Common myeloid progenitor, CD34-positive (primary cell): ENCODE measurements around the gene GRM1.
A peak's percentile ranks its signal among the peaks of the same experiment; 100 is the strongest.

Experiments
- CTCF ChIA-PET: fragments of 350-600 bp; sonication (Branson Sonifier 250); formaldehyde crosslinking; loops from one replicate; lab custom pipeline; 2021; ENCODE audit warnings: antibody characterized with exemption; lab: Charles Lee
- POLR2A ChIA-PET: fragments of 350-600 bp; sonication (Branson Sonifier 250); formaldehyde crosslinking; loops from one replicate; lab custom pipeline; 2021; ENCODE audit warnings: antibody characterized with exemption; lab: Charles Lee
- DNase-seq, 3 donors: peaks; one replicate each; pipeline versions ENCODE4 v3.0.0 to v3.0.0-alpha.2; 2013
- H3K27ac ChIP-seq, 2 experiments: 1 replicate in 1 of 2; 2 replicates in 1 of 2; pipeline ENCODE4 v1.7.0; 2013; ENCODE audit warnings: inconsistent platforms in 2 of 2, low read length in 2 of 2, mild to moderate bottlenecking in 2 of 2, low read depth in 1 of 2, moderate library complexity in 1 of 2; ENCODE audit not compliant: severe bottlenecking in 2 of 2, insufficient read depth in 1 of 2, poor library complexity in 1 of 2
- H3K27me3 ChIP-seq, 5 experiments: replicated peaks in 2 of 5; 1 replicate in 3 of 5; 2 replicates in 2 of 5; pipeline versions ENCODE4 v1.6.1 to v1.7.0; 2013; ENCODE audit warnings: low read length in 4 of 5, mild to moderate bottlenecking in 2 of 5, moderate library complexity in 2 of 5, inconsistent platforms in 1 of 5; ENCODE audit not compliant: insufficient read depth in 5 of 5, control insufficient read depth in 4 of 5
- H3K36me3 ChIP-seq, 4 experiments: 1 replicate in 2 of 4; 2 replicates in 2 of 4; pipeline versions ENCODE4 v1.6.1 to v1.7.0; 2013; ENCODE audit warnings: low read length in 3 of 4, control low read depth in 1 of 4, mild to moderate bottlenecking in 1 of 4; ENCODE audit not compliant: control insufficient read depth in 4 of 4, insufficient read depth in 4 of 4
- H3K4me1 ChIP-seq, 4 experiments: 1 replicate in 3 of 4; 2 replicates in 1 of 4; pipeline versions ENCODE4 v1.6.1 to v1.7.1; 2013; ENCODE audit warnings: low read length in 3 of 4, mild to moderate bottlenecking in 3 of 4, control low read depth in 1 of 4, inconsistent platforms in 1 of 4, moderate library complexity in 1 of 4; ENCODE audit not compliant: control insufficient read depth in 4 of 4, insufficient read depth in 4 of 4; ENCODE audit errors: control extremely low read depth in 1 of 4
- H3K4me3 ChIP-seq, 7 experiments: 1 replicate in 4 of 7; 2 replicates in 3 of 7; pipeline versions ENCODE4 v1.5.1 to v1.7.0; 2013; ENCODE audit warnings: mild to moderate bottlenecking in 7 of 7, low read length in 6 of 7, moderate library complexity in 6 of 7, inconsistent platforms in 2 of 7, low read depth in 2 of 7, control low read depth in 1 of 7; ENCODE audit not compliant: insufficient read depth in 4 of 7, control insufficient read depth in 1 of 7; ENCODE audit errors: extremely low read depth in 1 of 7
- H3K9me3 ChIP-seq, 5 experiments: 1 replicate in 4 of 5; 2 replicates in 1 of 5; pipeline versions ENCODE4 v1.6.1 to v1.7.1; 2013; ENCODE audit warnings: low read length in 4 of 5, mild to moderate bottlenecking in 2 of 5, inconsistent platforms in 1 of 5, low read depth in 1 of 5, moderate library complexity in 1 of 5; ENCODE audit not compliant: control insufficient read depth in 4 of 5, insufficient read depth in 2 of 5; ENCODE audit errors: control extremely low read depth in 1 of 5
- WGBS: methylation state at CpG from one replicate; pipeline ENCODE4 v1.1.5; 2013; ENCODE audit not compliant: insufficient coverage; 5-methylcytosine and 5-hydroxymethylcytosine counted together

The GRM1 gene

GRCh38 chr6:146402476-146402875, 373.6 kb downstream of the GRM1 start:
- H3K4me1 ChIP-seq, result no peaks in the 10 kb centered on the region
- no peak for DNase-seq
- H3K9me3 ChIP-seq, result no peaks in the 10 kb centered on the region
- no peaks in the 10 kb centered on the region for H3K36me3 ChIP-seq
- no peak overlapping the region for H3K4me3 ChIP-seq
- POLR2A ChIA-PET, result no interaction called here
- no peak overlapping the region for H3K27ac ChIP-seq
- WGBS, result no CpG with 5 or more reads among the region's 3 CpGs
- no peaks in the 10 kb centered on the region for H3K27me3 ChIP-seq
- CTCF ChIA-PET, result interaction anchor here (0.6 kb wide), 1 partner anchor 1486 kb away, joined by 3 read pairs; no protein-coding TSS in a partner anchor

DNA sequence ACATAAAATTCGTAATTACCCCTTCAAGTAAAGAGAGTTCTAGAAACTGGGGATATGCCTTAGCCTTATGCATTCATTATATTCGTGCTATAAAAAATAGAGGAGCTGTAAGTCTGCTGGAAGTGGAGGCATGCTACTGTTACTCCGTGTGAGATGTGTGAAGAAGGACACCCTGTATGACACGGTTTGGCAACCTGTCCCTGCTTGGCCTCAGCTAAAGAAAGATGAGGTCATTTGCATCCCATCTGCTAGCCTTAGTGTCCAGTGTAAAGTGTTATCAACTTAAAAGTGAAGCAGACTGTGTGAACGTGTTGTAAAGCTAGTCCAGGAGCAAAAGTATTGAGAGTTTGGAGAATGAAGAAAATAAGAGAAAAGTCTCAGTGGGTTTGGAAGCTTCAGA, 379.7 kb downstream of the GRM1 start:
- DNase-seq, result no peak
- Histone ChIP-seq H3K4me1 (no peaks in the 10 kb centered on the region), H3K36me3 (no peaks in the 10 kb centered on the region), H3K27me3 (no peaks in the 10 kb centered on the region), H3K4me3 (no peak overlapping the region), H3K27ac (no peak overlapping the region), H3K9me3 (no peaks in the 10 kb centered on the region)
- POLR2A ChIA-PET, result no interaction called here
- WGBS, result 95% methylated on average over 4 of the region's 5 CpGs
- CTCF ChIA-PET, result interaction anchor here (1.4 kb wide), 1 partner anchor 8 kb away, joined by 3 read pairs; no protein-coding TSS in a partner anchor

DNA sequence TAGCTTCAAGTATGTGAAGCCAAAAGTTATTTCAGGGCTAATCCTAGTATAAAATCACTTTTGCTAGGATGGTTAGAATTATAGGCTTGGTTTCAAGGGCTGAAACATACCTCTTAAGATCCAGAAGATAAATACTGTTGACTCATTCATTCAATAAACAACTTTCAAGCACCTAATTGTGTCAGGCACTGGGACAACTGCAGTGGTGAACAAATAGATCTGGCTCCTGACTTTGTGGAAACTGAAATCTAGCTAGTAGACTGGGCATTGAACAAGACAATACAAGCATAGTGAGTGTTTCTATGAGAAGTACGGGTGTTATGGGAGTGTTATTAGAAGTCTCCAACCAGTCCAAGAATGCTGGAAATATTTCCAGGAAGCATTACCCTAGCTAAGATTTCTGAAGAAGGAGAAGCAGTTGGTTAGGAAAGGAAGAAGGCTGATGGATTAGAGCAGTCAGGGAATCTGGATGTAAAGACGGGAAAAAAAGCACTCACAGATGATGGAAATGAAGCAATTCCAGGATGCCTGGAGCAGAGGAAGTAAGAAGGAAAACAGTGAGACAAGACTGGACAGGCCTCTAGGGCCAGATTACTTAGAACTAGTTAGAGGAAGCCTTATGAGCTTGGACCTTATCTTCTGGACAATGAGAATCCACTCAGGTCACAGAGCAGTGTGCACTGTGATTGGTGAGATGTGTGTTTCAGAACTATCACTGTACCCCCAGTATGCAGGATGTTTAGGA, 382.2 kb downstream of the GRM1 start:
- Histone ChIP-seq H3K27ac (no peak overlapping the region), H3K9me3 (no peaks in the 10 kb centered on the region), H3K27me3 (no peaks in the 10 kb centered on the region), H3K36me3 (no peaks in the 10 kb centered on the region), H3K4me3 (no peak overlapping the region), H3K4me1 (no peaks in the 10 kb centered on the region)
- ChIA-PET CTCF (no interaction called here), POLR2A (no interaction called here)
- DNase-seq, result no peak
- 100% methylated on average over 2 of the region's 2 CpGs for WGBS

DNA sequence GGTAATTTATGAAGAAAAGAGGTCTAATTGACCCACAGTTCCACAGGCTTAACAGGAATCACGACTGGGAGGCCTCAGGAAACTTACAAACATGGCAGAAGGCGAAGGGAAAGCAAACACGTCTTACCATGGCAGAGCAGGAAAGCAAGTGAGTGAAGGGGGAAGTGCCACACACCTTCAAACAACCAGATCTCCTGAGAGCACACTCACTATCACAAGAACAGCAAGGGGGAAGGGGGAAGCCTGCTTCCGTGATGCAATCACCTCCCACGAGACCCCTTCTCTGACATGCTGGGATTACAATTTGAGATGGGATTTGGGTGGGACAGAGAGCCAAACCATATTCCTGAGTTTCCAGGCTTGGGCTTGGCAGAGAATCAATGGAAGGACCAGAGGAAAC, 390.7 kb downstream of the GRM1 start:
- WGBS, result no CpG with 5 or more reads among the region's 5 CpGs
- no peak overlapping the region for H3K27ac ChIP-seq
- no peaks in the 10 kb centered on the region for H3K9me3 ChIP-seq
- CTCF ChIA-PET, result no interaction called here
- DNase-seq, result no peak
- POLR2A ChIA-PET, result no interaction called here
- H3K4me3 ChIP-seq, result no peak overlapping the region
- H3K4me1 ChIP-seq, result peaks cover 0 to 11% (median 4%) of the 10 kb centered on the region in 4 experiments
- H3K27me3 ChIP-seq, result no peaks in the 10 kb centered on the region
- H3K36me3 ChIP-seq, result no peaks in the 10 kb centered on the region

DNA sequence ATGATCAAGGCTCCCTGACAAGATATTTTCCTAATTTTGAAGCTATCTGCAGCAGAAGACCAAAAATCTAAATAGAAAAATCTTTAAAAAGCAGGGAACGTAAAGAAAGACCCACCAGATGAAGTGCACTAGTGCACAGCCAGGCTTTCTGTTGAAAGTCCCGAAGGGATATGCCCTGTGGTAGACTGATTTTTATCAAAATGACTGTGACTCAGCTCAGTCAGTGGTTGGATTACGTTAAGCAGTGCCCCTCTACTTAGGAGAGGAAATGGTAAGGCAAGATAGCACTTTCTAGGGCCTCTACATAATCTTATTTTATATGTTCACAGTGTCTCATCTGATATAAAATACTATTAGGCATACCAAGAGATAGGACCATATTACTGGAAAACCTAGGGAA, 391.4 kb downstream of the GRM1 start:
- H3K9me3 ChIP-seq, result no peaks in the 10 kb centered on the region
- no peak overlapping the region for H3K27ac ChIP-seq
- no peak for DNase-seq
- 80% methylated on average over 2 of the region's 3 CpGs for WGBS
- no peaks in the 10 kb centered on the region for H3K27me3 ChIP-seq
- peaks cover 0 to 11% (median 4%) of the 10 kb centered on the region in 4 experiments for H3K4me1 ChIP-seq
- CTCF ChIA-PET, result interaction anchor here (0.6 kb wide), 1 partner anchor 1018 kb away, joined by 3 read pairs; no protein-coding TSS in a partner anchor
- H3K36me3 ChIP-seq, result no peaks in the 10 kb centered on the region
- POLR2A ChIA-PET, result no interaction called here
- H3K4me3 ChIP-seq, result no peak overlapping the region

- Histone ChIP-seq H3K4me3 (no peak overlapping the region), H3K27ac (no peak overlapping the region), H3K36me3 (no peaks in the 10 kb centered on the region), H3K9me3 (no peaks in the 10 kb centered on the region), H3K4me1 (peaks cover 0 to 11% (median 4%) of the 10 kb centered on the region in 4 experiments), H3K27me3 (no peaks in the 10 kb centered on the region)
- POLR2A ChIA-PET, result no interaction called here
- WGBS, result 100% methylated on average over 1 of the region's 1 CpG
- DNase-seq, result no peak
- CTCF ChIA-PET, result no interaction called here
These were observed 394.0 kb downstream of the GRM1 start for GRCh38 chr6:146422789-146423375.

GRCh38 chr6:146423452-146423851, 394.6 kb downstream of the GRM1 start:
- ChIA-PET CTCF (no interaction called here), POLR2A (no interaction called here)
- no peak overlapping the region for H3K4me3 ChIP-seq
- no peaks in the 10 kb centered on the region for H3K36me3 ChIP-seq
- H3K4me1 ChIP-seq, result peaks cover 0 to 11% (median 4%) of the 10 kb centered on the region in 4 experiments
- WGBS, result 43% methylated on average over 5 of the region's 6 CpGs
- DNase-seq, result peak in 2 of 3 donors; percentile 13 to 39
- H3K9me3 ChIP-seq, result no peaks in the 10 kb centered on the region
- H3K27me3 ChIP-seq, result no peaks in the 10 kb centered on the region
- no peak overlapping the region for H3K27ac ChIP-seq
